K562 (cell line): Measurements from ENCODE around the gene ARL2. TPM values are rescaled to one million over a fixed set of nuclear protein-coding genes. Genes with fewer than 3 reads are reported as not detected.

Experiments
- ATAC-seq: fragments of 200-7000 bp; cut with Tn5 transposase; 3 replicates; pipeline ENCODE4 v1.9.1; 2020; ENCODE audit warnings: moderate library complexity
- BruUV-seq: library from RNA; stranded (reverse); fragments of 400-500 nt; replicated peaks from 2 replicates; lab custom pipeline; 2021; lab: Mats Ljungman, UMichigan
- CTCF ChIA-PET: fragments of 300-600 bp; formaldehyde crosslinking; extraction: SDS; loops from one replicate; lab custom pipeline; 2021; ENCODE audit warnings: low intra/inter-chr PET ratio; lab: Yijun Ruan, JAX
- POLR2A ChIA-PET: fragments of 300-600, 350-650 bp; sonication (Branson Sonifier 250); formaldehyde crosslinking; extraction: SDS; loops from one replicate; lab custom pipeline; 2021; ENCODE audit warnings: antibody characterized with exemption, inconsistent platforms; lab: Yijun Ruan, JAX
- DNase-seq, 4 experiments: peaks; one replicate each; pipeline versions ENCODE4 v3.0.0 to v3.0.0-alpha.2; 2011 to 2018; ENCODE audit warnings: low spot score in 3 of 4, mixed read lengths in 3 of 4; ENCODE audit errors: extremely low read depth in 1 of 4
- FAIRE-seq: peaks from 2 replicates; lab custom pipeline; 2011; peaks lifted over from hg19 to GRCh38; lab: Jason Lieb, UNC
- H2AFZ ChIP-seq: 2 replicates; pipeline ENCODE4 v1.6.0; 2011; ENCODE audit warnings: low read depth, low read length, control low read depth, inconsistent platforms
- H3K27ac ChIP-seq: fragments of 200-600 bp; 3 replicates; pipeline ENCODE4 v1.8.0; 2011; ENCODE audit warnings: low read depth, mild to moderate bottlenecking, control low read depth, inconsistent platforms, low read length, moderate library complexity, mixed read lengths; ENCODE audit errors: extremely low read depth
- H3K27me3 ChIP-seq, 2 experiments: fragments of 300-600 bp in 1 of 2; 2 replicates in 1 of 2; 3 replicates in 1 of 2; pipeline versions ENCODE4 v1.6.0 to v1.8.0; 2011; ENCODE audit warnings: inconsistent platforms in 2 of 2, low read length in 2 of 2, mild to moderate bottlenecking in 1 of 2, mixed read lengths in 1 of 2, moderate library complexity in 1 of 2; ENCODE audit not compliant: control insufficient read depth in 2 of 2, insufficient read depth in 2 of 2
- H3K36me3 ChIP-seq: fragments of 300-600 bp; 3 replicates; pipeline ENCODE4 v1.8.0; 2011; ENCODE audit warnings: mild to moderate bottlenecking, low read length, inconsistent platforms; ENCODE audit not compliant: control insufficient read depth, insufficient read depth
- H3K4me1 ChIP-seq, 2 experiments: fragments of 200-600 bp in 1 of 2; replicated peaks in 1 of 2; 2 replicates in 1 of 2; 3 replicates in 1 of 2; pipeline versions ENCODE4 v1.5.1 to v1.8.0; 2011; ENCODE audit warnings: inconsistent platforms in 2 of 2, low read length in 2 of 2, mild to moderate bottlenecking in 1 of 2, mixed read lengths in 1 of 2, moderate library complexity in 1 of 2; ENCODE audit not compliant: control insufficient read depth in 2 of 2, insufficient read depth in 2 of 2
- H3K4me2 ChIP-seq: 2 replicates; pipeline ENCODE4 v1.6.1; 2011; ENCODE audit warnings: low read length, control low read depth, inconsistent platforms, mixed read lengths; ENCODE audit not compliant: insufficient read depth
- H3K4me3 ChIP-seq: fragments of 200-600 bp; sonication (generic), shearing (Covaris generic); 2 replicates; pipeline ENCODE4 v1.5.1; 2016; ENCODE audit warnings: control low read depth, inconsistent platforms
- H3K79me2 ChIP-seq: fragments of 200-600 bp; 3 replicates; pipeline ENCODE4 v1.8.0; 2011; ENCODE audit warnings: low read length, inconsistent platforms; ENCODE audit not compliant: control insufficient read depth, insufficient read depth
- H3K9ac ChIP-seq, 2 experiments: 2 replicates each; pipeline versions ENCODE4 v1.6.0 to v1.6.1; 2011; ENCODE audit warnings: low read depth in 2 of 2, low read length in 2 of 2, control low read depth in 1 of 2, inconsistent platforms in 1 of 2, mild to moderate bottlenecking in 1 of 2, mixed read lengths in 1 of 2; ENCODE audit not compliant: insufficient read depth in 1 of 2
- H3K9me1 ChIP-seq: one replicate; pipeline ENCODE4 v1.6.0; 2011; ENCODE audit warnings: inconsistent platforms, mild to moderate bottlenecking, low read length, moderate library complexity; ENCODE audit not compliant: control insufficient read depth, insufficient read depth
- H3K9me3 ChIP-seq: replicated peaks from 2 replicates; pipeline ENCODE4 v1.5.1; 2011; ENCODE audit warnings: low read depth, low read length, inconsistent platforms; ENCODE audit not compliant: control insufficient read depth, insufficient read depth
- H4K20me1 ChIP-seq: replicated peaks from 2 replicates; pipeline ENCODE4 v1.6.1; 2011; ENCODE audit warnings: low read length, inconsistent platforms, mixed read lengths; ENCODE audit not compliant: control insufficient read depth, insufficient read depth
- CREB1 ChIP-seq, 2 experiments: sonication (generic) in 1 of 2; formaldehyde crosslinking in 1 of 2; IDR thresholded peaks; 2 replicates each; pipeline versions ENCODE4 v1.6.1 to v1.8.0; 2012 to 2022; ENCODE audit warnings: inconsistent platforms in 1 of 2, mild to moderate bottlenecking in 1 of 2, missing genetic modification reagents in 1 of 2, moderate library complexity in 1 of 2
- NELFE ChIP-seq: IDR thresholded peaks from 2 replicates; pipeline ENCODE4 v1.6.1; 2011; ENCODE audit warnings: mild to moderate bottlenecking; ENCODE audit not compliant: insufficient read depth, insufficient read length
- RBFOX2 ChIP-seq: fragments of 200-400 bp; formaldehyde crosslinking; IDR thresholded peaks from 2 replicates; pipeline ENCODE4 v1.6.1; 2017; ENCODE audit warnings: low read depth, mild to moderate bottlenecking, low read length, moderate library complexity
- SAFB2 ChIP-seq: fragments of 200-400 bp; formaldehyde crosslinking; IDR thresholded peaks from 2 replicates; pipeline ENCODE4 v1.6.1; 2018; ENCODE audit warnings: borderline replicate concordance, low read length, low read depth, moderate library complexity; ENCODE audit not compliant: severe bottlenecking
- SRSF7 ChIP-seq: fragments of 200-400 bp; formaldehyde crosslinking; optimal IDR thresholded peaks from 2 replicates; pipeline ENCODE3; 2017; ENCODE audit warnings: mild to moderate bottlenecking, low read depth, low read length
- U2AF2 ChIP-seq: fragments of 200-400 bp; formaldehyde crosslinking; optimal IDR thresholded peaks from 2 replicates; pipeline ENCODE3; 2017; ENCODE audit warnings: low read depth, mild to moderate bottlenecking, low read length
- ZBTB17 ChIP-seq: fragments of 450-650 bp; formaldehyde crosslinking; IDR thresholded peaks from 2 replicates; pipeline ENCODE4 v1.4.0; 2020; ENCODE audit warnings: mild to moderate bottlenecking
- ZNF140 ChIP-seq: fragments of 250-450 bp; sonication (Bioruptor Pico); IDR thresholded peaks from 2 replicates; pipeline ENCODE4 v1.8.0; 2021; ENCODE audit warnings: moderate library complexity, mild to moderate bottlenecking, inconsistent platforms
- ZNF277 ChIP-seq: fragments of 250-450 bp; sonication (Bioruptor Pico); IDR thresholded peaks from 2 replicates; pipeline ENCODE4 v1.8.0; 2022; ENCODE audit warnings: inconsistent platforms, mild to moderate bottlenecking, moderate library complexity, borderline replicate concordance
- ZNF408 ChIP-seq: fragments of 250-450 bp; sonication (Bioruptor Pico); IDR thresholded peaks from 2 replicates; pipeline ENCODE4 v1.4.0; 2020; ENCODE audit warnings: low read depth, mild to moderate bottlenecking, moderate library complexity
- ZNF583 ChIP-seq: fragments of 250-450 bp; sonication (Bioruptor Pico); IDR thresholded peaks from 2 replicates; pipeline ENCODE4 v1.4.0; 2020
- whole genome bisulfite sequencing: fragments of 100-300 bp; shearing (Covaris generic); methylation state at CpG from one replicate; pipeline ENCODE4 v1.1.6; 2016; ENCODE audit warnings: low coverage, mixed read lengths; ENCODE audit not compliant: insufficient coverage; ENCODE audit errors: missing lambda C conversion rate; 5-methylcytosine and 5-hydroxymethylcytosine counted together
- in situ Hi-C: fragments of 300-500 bp; cut with MboI; formaldehyde crosslinking; loops from 4 replicates; pipeline ENCODE4 v1.15.0; 2018; ENCODE audit warnings: inconsistent platforms, mixed read lengths
- intact Hi-C: fragments of 100-400 bp; cut with micrococcal nuclease; formaldehyde crosslinking; loops from 2 replicates; pipeline ENCODE4 v1.14.2; 2022
- polyA plus RNA-seq, 8 experiments: library from polyadenylated mRNA; depleted of rRNA in 4 of 8; stranded (reverse) in 5 of 8; unstranded in 3 of 8; fragments of >200 nt; fragmentation: Nextera tagmentation in 2 of 8; fragmentation: Illumina TruSeq in 1 of 8; extraction: Ambion mirVana in 2 of 8; extraction: Trizol in 1 of 8; gene quantifications; 2 replicates each; pipeline versions ENCODE4 v1.2.1 to v1.2.3, GENCODE V29; 2011 to 2014; ENCODE audit warnings: inconsistent platforms in 1 of 8, missing spikeins in 1 of 8
- total RNA-seq, 7 experiments: library from RNA; depleted of rRNA in 6 of 7; stranded (reverse); fragments of >200 nt in 6 of 7; fragmentation: Illumina TruSeq in 2 of 7; extraction: Trizol in 2 of 7; gene quantifications; 2 replicates each; pipeline versions ENCODE4 v1.2.1 to v1.2.3, GENCODE V29; 2011 to 2021; ENCODE audit warnings: low replicate concordance in 1 of 7

ARL2 gene
- total and polyA plus RNA-seq, 9 of the 15 experiments (the other 6 are each of a cell fraction or from before 2014, with no cell fraction given) = 5.7 to 154 (median 92.2) TPM

DNA sequence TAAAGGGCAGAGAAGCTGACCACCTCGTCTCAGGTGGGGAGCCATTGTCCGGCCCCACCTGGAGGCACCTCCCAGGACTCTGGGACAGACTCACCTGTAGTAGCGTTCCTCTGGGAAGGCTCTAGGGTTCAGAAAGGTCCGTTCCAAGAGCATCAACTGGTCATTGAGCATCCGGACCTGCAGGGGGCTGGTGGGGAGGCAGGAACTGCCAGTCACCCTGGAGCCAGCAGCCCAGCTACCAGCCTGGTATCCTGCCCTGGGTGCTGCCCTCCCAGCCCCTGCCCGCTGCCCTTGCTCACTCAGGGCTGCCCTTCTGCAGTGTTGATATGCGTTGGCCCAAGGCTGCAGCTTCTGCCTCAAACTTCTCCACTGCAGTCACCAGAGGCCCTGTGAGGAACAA is 31.8 kb downstream of the ARL2 start:
- intact Hi-C loops (no loop called here), in situ Hi-C loops (no loop called here)
- Histone ChIP-seq H3K4me2 (no peak overlapping the region), H4K20me1 (no peaks in the 10 kb centered on the region; the same call in 1 of the 2 replicates), H3K9me1 (no peaks in the 10 kb centered on the region), H3K9ac (peak overlapping the region in 1 of 2 experiments; percentile 83; a peak in 2 of 4 replicates), H3K9me3 (no peaks in the 10 kb centered on the region), H3K4me1 (peaks cover 6 to 60% of the 10 kb centered on the region in 2 experiments; a peak in 4 of 5 replicates), H3K4me3 (no peak overlapping the region), H3K79me2 (peaks cover 24% of the 10 kb centered on the region), H3K27ac (no peak overlapping the region), H2AFZ (no peak overlapping the region), H3K36me3 (peaks cover 27% of the 10 kb centered on the region; the same call in 2 of the 3 replicates), H3K27me3 (no peaks in the 10 kb centered on the region)
- 0 out of 2 replicates have a peak, but pooled peaks have one; percentile 45 for TF ChIP-seq RBFOX2
- TF ChIP-seq ZNF408 (CRISPR knock-in tag) = no peak
- no peak for TF ChIP-seq SAFB2
- TF ChIP-seq ZNF583 = no peak
- no peak for TF ChIP-seq NELFE
- TF ChIP-seq ZNF277 (CRISPR knock-in tag) = no peak
- TF ChIP-seq ZNF140 (CRISPR knock-in tag) = no peak
- no peak for TF ChIP-seq ZBTB17 (CRISPR knock-in tag)
- no peak for TF ChIP-seq SRSF7
- TF ChIP-seq U2AF2 = no peak
- no peak for TF ChIP-seq CREB1 (IDR thresholded peaks at IDR 0.05)
- TF ChIP-seq CREB1 (CRISPR knock-in tag; IDR thresholded peaks at IDR 0.05) = 0 out of 2 replicates have a peak, but pooled peaks have one; percentile 18
- FAIRE-seq (no peak), DNase-seq (no peak), ATAC-seq (no peak)
- WGBS = 86% methylated on average over 7 of the region's 7 CpGs
- BruUV-seq = no TSS peak
- CTCF ChIA-PET = no interaction called here
- POLR2A ChIA-PET = interaction anchor here (0.6 to 1.2 kb wide), 3 partner anchors 17 to 454 kb away, joined by 3 to 4 read pairs (median 3); partner anchors contain the start of gene MALAT1
